Liver (tissue), 9 donors: ENCODE results near the gene TRABD. TPM values are rescaled to one million over a fixed set of nuclear protein-coding genes. Genes with fewer than 3 reads are reported as not detected.

Source experiments
- DNase-seq: peaks from one replicate; pipeline ENCODE4 v3.0.0-alpha.2; 2017; ENCODE audit warnings: low spot score
- H3K27ac ChIP-seq, 2 donors: one replicate each; pipeline ENCODE4 v1.7.0; 2013; ENCODE audit warnings: inconsistent platforms in 2 of 2, low read length in 2 of 2, control low read depth in 1 of 2, low read depth in 1 of 2, mild to moderate bottlenecking in 1 of 2
- H3K27me3 ChIP-seq, 4 donors: one replicate each; pipeline versions ENCODE4 v1.6.1 to v1.7.0; 2013; ENCODE audit warnings: low read length in 3 of 4, inconsistent platforms in 1 of 4, mild to moderate bottlenecking in 1 of 4, moderate library complexity in 1 of 4; ENCODE audit not compliant: control insufficient read depth in 4 of 4, insufficient read depth in 4 of 4
- H3K36me3 ChIP-seq, 4 donors: one replicate each; pipeline versions ENCODE4 v1.6.1 to v1.7.0; 2013; ENCODE audit warnings: low read length in 3 of 4, mild to moderate bottlenecking in 3 of 4, low read depth in 1 of 4, moderate library complexity in 1 of 4; ENCODE audit not compliant: control insufficient read depth in 4 of 4, insufficient read depth in 3 of 4
- H3K4me1 ChIP-seq, 4 donors: one replicate each; pipeline versions ENCODE4 v1.6.1 to v1.7.0; 2013; ENCODE audit warnings: low read length in 3 of 4, mild to moderate bottlenecking in 3 of 4, moderate library complexity in 1 of 4; ENCODE audit not compliant: control insufficient read depth in 4 of 4, insufficient read depth in 4 of 4
- H3K4me3 ChIP-seq, 3 donors: one replicate each; pipeline versions ENCODE4 v1.6.1 to v1.7.0; 2013; ENCODE audit warnings: low read length in 3 of 3, control low read depth in 1 of 3, low read depth in 1 of 3, mild to moderate bottlenecking in 1 of 3
- H3K9ac ChIP-seq, 2 donors: one replicate each; pipeline ENCODE4 v1.7.0; 2013; ENCODE audit warnings: low read length in 2 of 2, mild to moderate bottlenecking in 2 of 2, moderate library complexity in 2 of 2, control low read depth in 1 of 2, low read depth in 1 of 2
- H3K9me3 ChIP-seq, 4 donors: one replicate each; pipeline versions ENCODE4 v1.6.1 to v1.7.0; 2013; ENCODE audit warnings: low read length in 3 of 4; ENCODE audit not compliant: control insufficient read depth in 4 of 4
- EGR1 ChIP-seq, 2 donors: IDR thresholded peaks; 2 replicates each; pipeline ENCODE4 v1.6.1; 2016 to 2018; ENCODE audit warnings: antibody characterized with exemption in 2 of 2, low read depth in 2 of 2
- FOXA1 ChIP-seq: IDR thresholded peaks from 2 replicates; pipeline ENCODE4 v1.6.1; 2016; ENCODE audit warnings: antibody characterized with exemption
- GABPA ChIP-seq, 2 donors: IDR thresholded peaks in 1 of 2; conservative IDR thresholded peaks in 1 of 2; 2 replicates each; pipeline ENCODE4 v1.6.1; 2016; ENCODE audit warnings: antibody characterized with exemption in 2 of 2, mild to moderate bottlenecking in 1 of 2, moderate library complexity in 1 of 2
- HNF4G ChIP-seq: IDR thresholded peaks from 2 replicates; pipeline ENCODE4 v1.6.1; 2016; ENCODE audit warnings: antibody characterized with exemption
- JUND ChIP-seq, 2 donors: IDR thresholded peaks; 2 replicates each; pipeline ENCODE4 v1.6.1; 2016; ENCODE audit warnings: antibody characterized with exemption in 2 of 2
- NR2F2 ChIP-seq: IDR thresholded peaks from 2 replicates; pipeline ENCODE4 v1.6.1; 2016; ENCODE audit warnings: antibody characterized with exemption
- RAD21 ChIP-seq, 2 donors: IDR thresholded peaks; 2 replicates each; pipeline ENCODE4 v1.6.1; 2016; ENCODE audit warnings: antibody characterized with exemption in 2 of 2, mild to moderate bottlenecking in 2 of 2
- RXRA ChIP-seq, 2 donors: IDR thresholded peaks; 2 replicates each; pipeline ENCODE4 v1.6.1; 2017 to 2018; ENCODE audit warnings: antibody characterized with exemption in 2 of 2, mild to moderate bottlenecking in 1 of 2
- SP1 ChIP-seq: IDR thresholded peaks from 2 replicates; pipeline ENCODE4 v1.6.1; 2018; ENCODE audit warnings: antibody characterized with exemption, mild to moderate bottlenecking
- TAF1 ChIP-seq: conservative IDR thresholded peaks from 2 replicates; pipeline ENCODE4 v1.6.1; 2016; ENCODE audit warnings: antibody characterized with exemption, mild to moderate bottlenecking
- YY1 ChIP-seq: IDR thresholded peaks from 2 replicates; pipeline ENCODE4 v1.6.1; 2016; ENCODE audit warnings: antibody characterized with exemption, mild to moderate bottlenecking
- WGBS: extraction: QIAGEN DNeasy Blood & Tissue Kit; methylation state at CpG from one replicate; pipeline ENCODE4 v1.1.7; 2013; 5-methylcytosine and 5-hydroxymethylcytosine counted together
- polyA plus RNA-seq, 2 donors: library from polyadenylated mRNA; stranded (reverse) in 1 of 2; unstranded in 1 of 2; fragments of 200-250 nt in 1 of 2; fragments of >200 nt in 1 of 2; fragmentation: Nextera tagmentation in 1 of 2; extraction: Ambion mirVana in 1 of 2; gene quantifications; one replicate each; pipeline versions ENCODE4 v1.2.1 to v1.2.3, GENCODE V29; 2013 to 2015
- total RNA-seq, 2 donors: library from RNA; depleted of rRNA; stranded (reverse); fragments of >200 nt; gene quantifications; one replicate each; pipeline ENCODE4 v1.2.3, GENCODE V29; 2014
- TF ChIP-seq, protein P1 (sequence below): IDR thresholded peaks from 2 replicates; pipeline ENCODE4 v1.6.1; 2016; ENCODE audit warnings: antibody characterized with exemption, mild to moderate bottlenecking
- TF ChIP-seq, protein P2 (sequence below): IDR thresholded peaks from 2 replicates; pipeline ENCODE4 v1.6.1; 2016; ENCODE audit warnings: antibody characterized with exemption
- donor health status: healthy.
- donor health status: healthy.
- donor health status: healthy.
- donor health status: healthy.
- donor health status: healthy.

Gene TRABD
- total and polyA plus RNA-seq, 4 donors, result 10.5 to 29.7 (median 16.4) TPM

DNA sequence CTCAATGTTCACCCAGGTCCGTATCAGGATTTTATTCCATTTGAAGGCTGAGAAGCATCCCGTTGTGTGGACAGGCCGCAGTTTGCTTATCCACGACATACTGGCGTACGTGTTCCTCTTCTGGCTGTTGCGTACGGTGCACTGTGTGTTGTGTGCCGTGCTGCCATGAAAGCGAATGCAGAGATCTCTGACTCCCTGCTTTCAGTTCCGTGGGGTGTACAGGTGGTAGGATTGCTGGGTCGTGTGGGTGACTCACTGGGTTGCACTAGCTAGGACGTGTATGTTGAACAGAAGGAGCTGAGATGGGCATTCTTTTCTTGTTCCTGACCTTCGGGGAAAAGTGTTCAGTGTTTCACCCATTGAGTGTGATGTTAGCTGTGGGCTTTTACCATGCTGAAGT lies 25.4 kb downstream of the TRABD start:
- Histone ChIP-seq H3K4me3 (no peak overlapping the region), H3K36me3 (peaks cover 23 to 63% (median 36%) of the 10 kb centered on the region in 4 donors)
- WGBS, result 85% methylated on average over 14 of the region's 14 CpGs

DNA sequence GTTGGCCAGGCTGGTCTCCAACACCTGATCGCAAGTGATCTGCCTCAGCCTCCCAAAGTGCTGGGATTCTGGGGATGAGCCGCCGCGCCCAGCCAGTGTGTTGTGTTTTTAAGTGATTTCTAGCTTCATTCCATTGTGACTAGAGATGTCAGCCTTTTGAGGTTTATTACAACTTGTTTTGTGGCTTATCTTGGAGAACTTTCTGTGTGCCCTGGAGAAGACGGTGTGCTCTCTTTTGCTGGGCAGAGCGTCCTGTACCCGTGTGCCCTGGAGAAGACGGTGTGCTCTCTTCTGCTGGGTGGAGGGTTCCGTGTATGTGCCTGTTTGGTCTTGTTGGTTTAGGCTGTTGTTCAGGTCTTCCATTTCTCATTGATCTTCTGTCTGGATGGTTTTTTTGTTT lies 27.6 kb downstream of the TRABD start:
- WGBS, result 81% methylated on average over 9 of the region's 9 CpGs
- no peak overlapping the region for H3K9ac ChIP-seq
- no peak overlapping the region for H3K27ac ChIP-seq
- H3K4me3 ChIP-seq, result no peak overlapping the region
- H3K27me3 ChIP-seq, result no peaks in the 10 kb centered on the region
- H3K4me1 ChIP-seq, result peaks cover 5 to 37% (median 21%) of the 10 kb centered on the region in 4 donors
- H3K36me3 ChIP-seq, result peaks cover 32 to 78% (median 49%) of the 10 kb centered on the region in 4 donors
- TF ChIP-seq, protein P1, sequence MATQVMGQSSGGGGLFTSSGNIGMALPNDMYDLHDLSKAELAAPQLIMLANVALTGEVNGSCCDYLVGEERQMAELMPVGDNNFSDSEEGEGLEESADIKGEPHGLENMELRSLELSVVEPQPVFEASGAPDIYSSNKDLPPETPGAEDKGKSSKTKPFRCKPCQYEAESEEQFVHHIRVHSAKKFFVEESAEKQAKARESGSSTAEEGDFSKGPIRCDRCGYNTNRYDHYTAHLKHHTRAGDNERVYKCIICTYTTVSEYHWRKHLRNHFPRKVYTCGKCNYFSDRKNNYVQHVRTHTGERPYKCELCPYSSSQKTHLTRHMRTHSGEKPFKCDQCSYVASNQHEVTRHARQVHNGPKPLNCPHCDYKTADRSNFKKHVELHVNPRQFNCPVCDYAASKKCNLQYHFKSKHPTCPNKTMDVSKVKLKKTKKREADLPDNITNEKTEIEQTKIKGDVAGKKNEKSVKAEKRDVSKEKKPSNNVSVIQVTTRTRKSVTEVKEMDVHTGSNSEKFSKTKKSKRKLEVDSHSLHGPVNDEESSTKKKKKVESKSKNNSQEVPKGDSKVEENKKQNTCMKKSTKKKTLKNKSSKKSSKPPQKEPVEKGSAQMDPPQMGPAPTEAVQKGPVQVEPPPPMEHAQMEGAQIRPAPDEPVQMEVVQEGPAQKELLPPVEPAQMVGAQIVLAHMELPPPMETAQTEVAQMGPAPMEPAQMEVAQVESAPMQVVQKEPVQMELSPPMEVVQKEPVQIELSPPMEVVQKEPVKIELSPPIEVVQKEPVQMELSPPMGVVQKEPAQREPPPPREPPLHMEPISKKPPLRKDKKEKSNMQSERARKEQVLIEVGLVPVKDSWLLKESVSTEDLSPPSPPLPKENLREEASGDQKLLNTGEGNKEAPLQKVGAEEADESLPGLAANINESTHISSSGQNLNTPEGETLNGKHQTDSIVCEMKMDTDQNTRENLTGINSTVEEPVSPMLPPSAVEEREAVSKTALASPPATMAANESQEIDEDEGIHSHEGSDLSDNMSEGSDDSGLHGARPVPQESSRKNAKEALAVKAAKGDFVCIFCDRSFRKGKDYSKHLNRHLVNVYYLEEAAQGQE, result no peak
- no peak for TF ChIP-seq FOXA1
- H3K9me3 ChIP-seq, result no peaks in the 10 kb centered on the region
- no peak for DNase-seq

More for the DNA sequence above, 25.4 kb downstream of the TRABD start:
- H3K27me3 ChIP-seq, result no peaks in the 10 kb centered on the region
- TF ChIP-seq HNF4G (no peak), NR2F2 (no peak), RAD21 (IDR thresholded peaks at IDR 0.05) (no peak), JUND (IDR thresholded peaks at IDR 0.05) (no peak), GABPA (IDR thresholded peaks at IDR 0.05 in 1 of 2, conservative IDR thresholded peaks at IDR 0.05 in 1 of 2) (no peak), SP1 (no peak), RXRA (IDR thresholded peaks at IDR 0.05) (no peak), EGR1 (IDR thresholded peaks at IDR 0.05; ENCODE audit: low read depth in 2 of 2) (no peak), FOXA1 (no peak), YY1 (no peak), TAF1 (no peak)
- TF ChIP-seq, protein P1, result no peak
- TF ChIP-seq, protein P2, sequence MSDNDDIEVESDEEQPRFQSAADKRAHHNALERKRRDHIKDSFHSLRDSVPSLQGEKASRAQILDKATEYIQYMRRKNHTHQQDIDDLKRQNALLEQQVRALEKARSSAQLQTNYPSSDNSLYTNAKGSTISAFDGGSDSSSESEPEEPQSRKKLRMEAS, result no peak
- H3K9me3 ChIP-seq, result no peaks in the 10 kb centered on the region
- H3K4me1 ChIP-seq, result peaks cover 3 to 46% (median 33%) of the 10 kb centered on the region in 4 donors
- DNase-seq, result no peak
- no peak overlapping the region for H3K27ac ChIP-seq
- no peak overlapping the region for H3K9ac ChIP-seq
